ENCODE measurements around the gene PHF21A.
A peak's percentile ranks its signal among the peaks of the same experiment; 100 is the strongest.

PHF21A gene

DNA sequence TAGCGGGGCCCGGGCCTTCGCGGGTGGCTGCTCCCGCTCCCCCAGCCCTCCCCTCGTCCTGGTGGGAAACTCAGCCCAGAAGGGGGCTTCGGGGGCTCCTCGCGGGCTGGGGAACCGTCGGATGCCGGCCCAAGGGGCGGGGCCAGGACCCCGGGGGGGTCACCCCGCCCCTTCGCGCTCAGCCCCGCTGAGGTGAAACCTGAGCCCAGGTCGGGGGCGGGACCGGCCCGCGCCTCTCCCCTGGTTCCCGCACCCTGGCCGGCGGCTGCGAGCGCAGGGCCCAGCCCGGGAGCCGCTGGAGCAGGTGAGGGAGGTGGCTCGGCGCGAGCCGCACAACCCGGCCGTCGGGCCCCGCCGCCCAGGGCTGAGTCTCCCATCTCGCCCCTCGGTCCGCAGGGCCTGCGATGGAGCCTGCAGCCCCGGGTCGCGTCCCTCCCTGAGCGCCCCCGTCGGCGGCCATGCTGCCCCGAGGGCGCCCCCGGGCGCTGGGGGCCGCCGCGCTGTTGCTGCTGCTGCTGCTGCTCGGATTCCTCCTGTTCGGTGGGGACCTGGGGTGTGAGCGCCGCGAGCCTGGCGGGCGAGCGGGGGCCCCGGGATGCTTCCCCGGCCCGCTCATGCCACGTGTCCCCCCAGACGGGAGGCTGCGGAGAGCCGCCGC, 198.7 kb downstream of the PHF21A start, which contains the start of gene LARGE2:
TSS of gene LARGE2 (plus strand) at position 232 of the 658 bp plus-strand sequence. CDS start at position 459, 227 bp downstream.
- DNase-seq (ENCODE audit: low read depth in 2 of 2, low spot score in 1 of 2) = no peak

DNA sequence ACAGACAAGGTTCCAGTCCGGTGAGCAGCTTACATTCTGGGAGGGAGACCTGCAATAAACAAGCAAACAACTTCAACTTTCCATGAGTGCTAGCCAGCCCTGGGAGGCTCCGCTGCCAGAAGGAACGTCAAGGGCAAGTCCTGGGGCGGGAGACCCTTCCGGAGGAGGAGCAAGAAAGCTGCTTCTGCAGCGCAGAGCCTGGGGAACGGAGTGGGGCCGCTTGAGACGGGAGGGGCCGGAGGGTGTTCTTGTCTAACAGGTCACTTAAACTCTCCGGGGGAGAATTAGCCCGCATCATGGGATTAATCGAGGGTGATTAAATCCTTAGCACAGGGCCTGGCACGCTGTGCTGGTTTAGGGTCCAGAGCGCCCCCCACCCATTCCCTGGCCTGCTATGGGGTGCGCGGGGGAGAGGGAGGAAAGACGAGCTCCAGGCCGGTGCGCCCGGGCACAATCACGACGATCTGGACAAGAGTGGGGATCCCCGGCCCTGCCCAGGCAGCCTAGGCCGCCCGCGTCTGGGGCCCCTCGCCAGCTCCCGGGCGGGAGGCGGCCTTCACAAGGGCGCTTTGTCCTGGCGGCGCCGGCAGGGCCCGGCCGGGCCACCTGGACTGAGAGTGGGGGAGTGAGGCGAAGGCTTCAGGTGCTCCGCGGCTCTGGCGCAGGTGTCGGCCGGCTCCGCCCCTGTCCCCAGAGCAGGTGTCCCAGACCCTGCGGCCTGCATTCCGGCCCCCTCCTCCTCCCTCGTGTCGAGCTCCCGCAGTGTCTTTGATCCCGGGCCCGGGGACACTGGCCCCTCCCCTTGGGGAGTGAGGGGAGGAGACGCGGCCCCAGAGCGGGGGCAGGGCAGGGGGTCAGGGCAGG, 199.5 kb downstream of the PHF21A start:
- DNase-seq (ENCODE audit: low read depth in 2 of 2, low spot score in 1 of 2) = no peak

DNA sequence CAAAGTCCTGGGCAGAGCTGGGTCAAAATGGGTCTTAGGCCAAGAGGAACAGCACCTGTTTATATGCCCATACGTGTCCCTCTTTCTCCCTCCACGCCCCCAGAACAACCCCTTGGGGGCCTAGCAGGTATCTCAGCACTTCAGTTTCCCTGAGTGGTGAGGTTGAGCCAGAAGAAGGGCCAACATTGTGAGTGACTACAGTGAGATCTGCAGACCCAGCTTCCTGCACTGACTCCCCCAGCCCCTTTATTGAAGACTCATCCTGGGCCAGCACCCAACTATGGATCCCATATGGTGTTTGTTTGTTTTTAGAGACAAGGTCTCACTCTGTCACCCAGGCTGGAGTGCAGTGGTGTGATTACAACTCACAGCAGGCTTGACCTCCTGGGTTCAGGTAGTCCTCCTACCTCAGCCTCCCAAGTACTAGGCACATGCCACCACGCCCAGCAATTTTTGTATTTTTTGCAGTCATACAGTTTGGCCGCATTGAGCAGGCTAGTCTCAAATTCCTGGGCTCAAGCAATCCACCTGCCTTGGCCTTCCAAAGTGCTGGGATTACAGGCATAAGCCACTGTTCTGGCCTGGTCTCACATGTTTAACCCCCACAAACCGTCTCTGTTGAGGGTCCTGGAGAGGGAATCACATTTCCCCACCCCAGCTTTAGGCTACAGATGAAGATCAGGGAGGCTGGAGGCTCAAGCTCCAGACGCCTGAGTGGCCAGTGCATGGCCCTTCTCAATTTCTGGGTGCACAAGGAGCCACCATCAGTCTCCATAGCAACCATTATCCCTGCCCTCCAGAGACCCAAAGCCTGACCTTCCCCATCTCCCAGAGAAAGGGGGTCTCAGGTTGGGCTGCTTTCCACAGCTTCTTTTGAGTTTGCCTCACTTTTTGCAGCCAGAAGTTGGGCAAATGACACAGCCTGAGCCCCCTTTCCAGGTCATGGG, 200.4 kb downstream of the PHF21A start:
- DNase-seq (ENCODE audit: low read depth in 2 of 2, low spot score in 1 of 2) = no peak

DNA sequence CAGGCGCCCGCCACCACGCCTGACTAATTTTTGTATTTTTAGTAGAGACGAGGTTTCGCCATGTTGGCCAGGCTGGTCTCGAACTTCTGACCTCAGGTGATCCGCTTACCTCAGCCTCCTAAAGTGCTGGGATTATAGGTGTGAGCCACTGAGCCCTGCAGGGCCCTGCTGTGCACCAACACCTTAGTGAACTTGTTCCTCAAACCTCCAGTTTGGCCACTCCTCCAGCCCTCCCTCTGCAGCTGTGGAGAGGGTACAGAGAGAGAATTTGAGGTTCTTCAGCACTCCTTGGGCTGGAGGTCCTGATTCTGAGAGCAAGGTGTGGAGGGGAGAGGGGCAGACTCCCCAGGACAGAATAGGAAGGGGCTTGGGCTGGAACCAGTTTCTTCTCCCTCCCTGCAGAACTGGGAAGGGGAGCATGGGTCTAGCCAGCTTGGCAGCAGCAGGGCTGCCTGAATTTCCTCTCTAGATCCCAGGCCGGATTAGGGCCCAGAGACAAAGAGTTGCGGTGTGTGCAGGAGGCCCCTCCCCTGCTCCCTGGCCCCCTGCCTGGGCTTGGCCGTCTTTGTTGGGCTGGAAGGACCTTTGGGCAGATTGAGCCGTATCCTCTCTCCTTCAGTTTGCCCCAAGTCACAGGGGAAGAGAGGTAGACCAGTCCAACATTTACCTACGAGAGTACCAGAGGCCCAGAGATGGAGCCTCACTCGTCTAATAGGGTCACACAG, 201.3 kb downstream of the PHF21A start:
- no peak for DNase-seq (ENCODE audit: low read depth in 2 of 2, low spot score in 1 of 2)

DNA sequence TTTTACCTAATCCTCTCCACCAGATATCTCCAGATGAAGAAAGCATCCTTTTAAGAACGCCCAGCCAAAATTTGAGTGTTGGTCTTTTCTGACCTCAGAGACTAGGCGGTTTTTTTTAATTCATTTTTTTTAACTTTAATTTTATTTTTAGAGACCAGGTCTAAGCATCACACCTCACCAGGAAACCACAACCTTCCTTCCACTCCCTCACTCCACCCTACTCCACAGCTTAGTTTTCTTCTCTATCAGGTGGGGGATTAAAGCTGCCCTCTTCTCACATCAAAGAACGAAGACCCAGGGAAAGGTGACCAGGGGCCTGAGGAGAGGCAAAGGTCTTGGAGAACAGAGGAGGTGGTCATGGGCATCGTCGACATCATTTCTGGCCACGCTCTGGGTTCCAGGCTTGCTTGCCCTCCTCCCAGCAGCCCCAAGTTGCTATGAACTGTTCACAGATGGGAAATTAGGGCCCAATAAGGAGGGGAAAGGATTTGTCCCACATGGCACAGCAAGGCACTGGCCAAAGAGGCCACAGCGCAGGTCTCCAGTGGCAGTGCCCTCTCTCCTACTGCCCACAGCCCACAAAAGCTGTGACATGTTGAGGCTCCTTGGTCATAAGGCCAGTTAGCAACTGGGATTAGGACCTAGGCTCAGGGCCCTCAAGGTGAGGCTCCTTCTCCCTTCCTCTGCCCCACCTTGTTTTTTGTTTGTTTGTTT, 202.1 kb downstream of the PHF21A start:
- DNase-seq (ENCODE audit: low read depth in 2 of 2, low spot score in 1 of 2) = no peak

DNA sequence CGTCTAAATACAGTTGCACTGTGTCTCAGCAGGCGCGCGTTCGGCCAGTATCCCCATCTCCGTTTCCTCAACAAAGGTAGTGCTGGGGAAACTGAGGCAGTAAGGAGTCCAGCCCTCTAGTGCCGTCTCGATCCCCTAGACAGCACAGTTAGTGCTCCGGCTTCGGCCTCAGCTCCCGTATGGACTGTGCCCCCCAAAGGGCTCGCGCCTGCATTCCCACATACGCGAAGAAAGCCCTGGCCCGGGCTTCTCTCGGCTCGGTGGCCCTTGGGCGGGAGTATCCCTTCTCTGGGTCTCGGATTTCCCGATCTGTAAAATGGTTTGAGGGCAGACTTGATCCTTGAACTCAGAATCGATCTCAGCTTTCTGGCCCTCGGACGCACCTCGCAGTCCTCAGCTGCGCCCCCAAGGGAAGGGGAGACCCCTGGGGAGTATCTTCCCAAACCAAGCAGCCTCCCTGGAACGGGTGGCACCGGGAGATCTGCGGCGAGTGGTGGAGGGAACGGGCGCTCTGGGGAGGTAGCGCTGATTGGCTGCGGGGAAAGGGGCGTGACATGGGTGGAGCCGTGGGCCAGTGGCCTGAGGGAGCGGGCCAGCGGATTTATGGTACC, 202.8 kb downstream of the PHF21A start:
- peak; percentile 14 to 31 for DNase-seq (ENCODE audit: low read depth in 2 of 2, low spot score in 1 of 2)

DNA sequence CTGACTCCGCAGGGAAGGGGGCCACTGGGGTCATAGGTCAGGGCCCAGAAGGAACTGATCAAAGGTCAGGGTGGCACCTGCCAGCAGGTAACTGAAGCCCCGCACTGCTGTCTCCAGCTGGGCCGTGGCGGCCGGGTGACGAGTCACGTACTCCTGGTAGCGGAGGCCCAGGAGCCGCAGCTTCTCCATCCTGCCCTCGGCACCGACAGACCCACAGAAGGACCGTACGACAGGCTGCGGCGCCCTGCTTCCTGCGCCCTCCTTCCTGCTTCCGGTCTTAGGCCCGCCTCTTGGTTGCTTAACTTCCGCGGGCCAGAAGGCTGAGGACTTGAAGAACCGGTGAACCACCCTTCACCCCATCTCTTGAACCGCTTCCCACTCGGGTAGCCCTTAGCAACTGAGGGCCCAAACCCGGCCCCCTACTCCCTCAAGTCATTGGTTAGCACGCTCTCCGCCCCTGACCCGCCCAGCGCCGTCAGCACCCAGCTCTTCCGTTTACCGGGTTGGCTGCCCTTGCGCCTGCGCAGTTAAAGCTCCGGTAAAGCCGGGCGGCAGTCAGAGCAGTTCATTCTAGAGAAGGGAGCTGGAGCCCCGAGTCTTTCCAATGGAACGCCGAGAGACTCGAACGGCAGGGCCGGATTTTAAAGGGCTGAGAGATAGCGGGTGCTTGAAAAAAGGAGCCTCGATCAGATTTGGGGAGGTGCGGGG, 203.5 kb downstream of the PHF21A start, which contains the start of gene PEX16:
TSS of gene PEX16 (minus strand) at position 255 of the 708 bp plus-strand sequence. CDS start at position 189, 66 bp downstream.
- DNase-seq (ENCODE audit: low read depth in 2 of 2, low spot score in 1 of 2) = peak; percentile 70 to 91

DNA sequence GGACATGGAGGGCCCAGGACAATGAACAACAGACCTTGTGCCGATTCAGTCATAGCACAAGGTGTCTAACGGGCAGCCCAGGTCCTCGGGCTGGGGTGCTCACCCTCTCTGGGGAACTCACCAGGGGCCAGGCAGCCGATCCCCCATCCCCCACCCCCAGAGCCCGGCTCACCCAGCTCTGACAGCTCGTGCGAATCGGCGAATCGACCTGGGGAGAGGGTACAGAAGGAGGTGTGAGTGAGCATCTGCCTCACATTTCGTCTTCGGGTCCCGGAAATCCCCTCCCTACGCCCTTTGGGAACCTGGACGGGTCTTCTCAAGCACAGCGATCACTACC, 204.0 kb downstream of the PHF21A start:
- DNase-seq (ENCODE audit: low read depth in 2 of 2, low spot score in 1 of 2) = no peak

DNA sequence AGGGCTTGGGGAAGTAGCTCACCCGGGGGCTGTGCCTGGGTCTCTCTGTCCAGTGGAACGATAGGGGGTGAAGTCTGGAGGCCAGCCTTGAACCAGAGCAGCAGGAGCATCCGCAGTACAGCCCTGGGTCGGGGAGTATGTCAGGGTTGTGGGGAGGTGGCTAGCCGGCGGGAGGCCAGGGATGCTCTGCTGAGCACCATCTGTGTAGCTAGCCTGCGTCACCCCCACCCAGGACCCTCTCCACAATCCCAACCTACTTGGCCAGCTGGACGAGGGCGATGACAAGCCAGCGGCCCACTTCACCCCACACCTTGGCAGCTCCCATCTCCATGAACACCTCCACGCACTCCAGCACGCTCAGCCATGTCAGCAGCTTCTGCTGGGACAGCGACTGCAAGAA, 205.8 kb downstream of the PHF21A start:
- DNase-seq (ENCODE audit: low read depth in 2 of 2, low spot score in 1 of 2) = no peak

DNA sequence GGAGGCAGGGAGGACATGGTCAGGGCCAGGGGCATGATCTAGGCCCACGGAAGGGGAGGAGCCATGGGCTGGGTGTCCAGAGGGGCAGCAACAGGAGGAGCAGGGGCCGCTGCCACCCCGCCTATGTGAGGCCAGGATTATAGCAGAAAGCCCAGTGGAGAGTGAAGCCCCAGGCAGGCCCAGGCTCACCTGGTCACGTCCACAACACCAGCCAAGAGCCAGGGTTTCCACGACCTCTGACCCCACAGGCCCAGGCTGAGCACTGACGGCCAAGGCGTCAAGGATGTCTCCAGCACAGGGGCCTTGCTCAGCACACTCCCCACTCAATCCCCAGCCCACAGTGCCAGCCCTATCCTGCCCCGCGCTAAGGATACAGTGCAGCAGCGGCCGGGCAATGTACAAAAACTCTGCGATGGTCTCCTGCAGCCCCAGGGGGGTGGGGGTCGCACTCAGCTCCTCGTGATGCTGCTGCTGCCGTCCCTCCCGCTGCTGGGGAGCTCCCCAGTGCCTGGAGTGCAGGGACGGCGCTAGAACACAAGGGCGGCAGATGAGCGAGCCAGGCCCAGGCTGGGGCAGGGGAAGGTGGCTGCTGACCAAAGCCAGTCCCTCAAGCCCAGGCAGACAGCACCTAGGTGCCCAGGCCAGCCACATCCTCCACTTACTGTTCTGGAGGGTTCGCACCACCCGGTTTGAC, 207.2 kb downstream of the PHF21A start:
- DNase-seq (ENCODE audit: low read depth in 2 of 2, low spot score in 1 of 2) = no peak

DNA sequence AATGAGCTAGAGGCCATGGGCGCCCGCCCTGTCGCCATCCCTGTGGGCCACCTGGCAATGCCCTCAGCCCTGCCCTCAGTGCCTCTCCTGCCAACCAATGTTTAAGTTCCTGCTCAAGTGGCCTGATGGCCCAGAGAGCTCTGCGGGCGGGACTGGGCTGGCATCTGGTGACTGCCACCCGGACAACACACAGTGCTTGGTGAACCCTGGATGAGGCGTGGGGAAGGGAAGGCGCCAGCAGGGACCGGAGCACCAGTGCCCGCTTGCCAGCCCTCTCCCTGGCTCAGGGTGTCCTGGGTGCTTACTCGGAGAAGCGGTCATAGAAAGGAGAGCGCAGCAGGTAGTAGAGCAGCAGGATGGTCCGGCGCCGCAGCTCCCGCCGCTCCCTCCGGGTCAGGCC, 207.7 kb downstream of the PHF21A start:
- no peak for DNase-seq (ENCODE audit: low read depth in 2 of 2, low spot score in 1 of 2)

DNA sequence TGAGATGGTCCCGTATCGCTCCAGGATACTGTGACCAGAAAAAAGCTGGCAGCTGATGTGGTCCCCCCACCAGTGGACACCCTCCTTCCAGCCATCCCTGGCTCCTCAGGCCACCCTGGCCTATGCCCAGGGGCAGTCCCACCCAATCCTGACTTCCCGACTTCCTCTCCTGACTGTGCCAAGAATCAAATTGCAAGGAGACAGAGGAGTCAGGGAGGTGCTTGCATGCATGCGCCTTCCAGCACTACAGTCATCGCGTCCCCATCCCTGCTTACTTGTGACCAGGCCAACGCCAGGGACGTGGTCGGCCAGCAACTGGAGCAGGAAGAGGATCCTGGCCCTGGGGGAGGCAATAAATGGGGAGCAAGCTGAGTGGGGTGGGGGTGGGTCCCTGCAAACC, 210.6 kb downstream of the PHF21A start:
- DNase-seq (ENCODE audit: low read depth in 2 of 2, low spot score in 1 of 2) = no peak

DNA sequence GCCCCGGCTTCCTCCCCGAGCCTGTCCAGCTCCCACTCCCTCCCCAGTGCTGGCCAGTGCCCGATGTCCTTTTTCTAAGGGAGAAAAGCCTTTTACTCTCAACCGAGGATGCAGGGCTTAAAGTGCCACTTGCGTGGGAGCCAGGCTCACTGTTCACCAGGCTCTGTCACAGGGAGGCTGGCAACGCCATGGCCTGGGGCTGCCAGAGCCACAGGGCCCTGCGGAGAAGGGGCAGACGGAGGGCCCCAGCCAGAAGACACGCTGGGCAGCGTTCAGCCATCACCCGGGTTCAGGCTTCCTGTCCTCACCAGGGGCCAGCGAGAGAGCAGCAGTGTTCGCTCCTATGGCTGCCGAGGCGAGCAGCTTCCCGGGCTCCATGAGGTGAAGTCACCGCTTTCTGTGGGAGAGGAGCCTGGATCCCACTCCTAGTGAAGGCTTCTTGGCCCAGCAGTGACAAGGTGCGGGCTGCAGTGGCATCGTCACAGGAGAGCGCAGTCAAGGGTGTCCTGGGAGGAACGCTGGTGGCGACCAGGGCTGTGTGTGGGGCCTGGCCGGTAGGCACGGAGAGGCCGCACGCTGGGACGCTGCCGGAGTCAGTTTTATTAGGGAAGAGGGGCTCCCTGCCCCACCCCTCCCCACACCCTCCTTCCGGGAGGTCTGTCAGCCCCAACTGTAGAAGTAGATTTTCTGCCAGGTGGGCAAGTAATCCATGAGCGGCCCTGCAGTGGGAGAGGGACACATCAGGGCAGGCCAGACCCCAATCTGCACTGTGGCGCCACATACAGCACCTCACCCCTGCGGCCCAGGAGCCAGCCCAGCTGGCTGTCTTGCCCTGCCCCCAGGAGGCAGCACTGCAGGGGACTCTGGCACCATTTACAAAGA, 211.4 kb downstream of the PHF21A start:
- DNase-seq (ENCODE audit: low read depth in 2 of 2, low spot score in 1 of 2) = no peak

DNA sequence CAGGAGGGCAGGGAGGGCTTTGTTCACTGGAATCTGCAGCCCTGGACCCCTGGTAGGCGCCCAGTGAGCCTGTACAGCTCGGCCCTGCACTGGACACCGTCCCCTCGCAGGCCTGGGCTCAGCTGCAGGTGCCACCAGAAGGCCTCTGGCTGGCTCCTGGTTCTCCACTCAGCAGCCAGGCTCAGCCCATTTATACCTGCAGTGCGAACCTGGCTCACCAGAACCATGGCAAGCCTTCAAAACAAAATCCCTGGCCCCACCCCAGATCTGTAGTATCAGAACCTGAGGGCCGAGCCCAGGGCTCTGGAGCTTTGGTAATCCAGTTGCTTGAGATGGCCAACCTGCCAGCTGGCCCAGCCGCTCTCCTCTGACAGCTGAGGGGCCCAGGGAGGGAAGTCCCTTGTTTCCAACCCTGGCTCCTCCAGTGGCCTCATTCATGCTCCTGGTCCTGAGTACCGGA, 213.3 kb downstream of the PHF21A start:
- DNase-seq (ENCODE audit: low read depth in 2 of 2, low spot score in 1 of 2) = no peak

DNA sequence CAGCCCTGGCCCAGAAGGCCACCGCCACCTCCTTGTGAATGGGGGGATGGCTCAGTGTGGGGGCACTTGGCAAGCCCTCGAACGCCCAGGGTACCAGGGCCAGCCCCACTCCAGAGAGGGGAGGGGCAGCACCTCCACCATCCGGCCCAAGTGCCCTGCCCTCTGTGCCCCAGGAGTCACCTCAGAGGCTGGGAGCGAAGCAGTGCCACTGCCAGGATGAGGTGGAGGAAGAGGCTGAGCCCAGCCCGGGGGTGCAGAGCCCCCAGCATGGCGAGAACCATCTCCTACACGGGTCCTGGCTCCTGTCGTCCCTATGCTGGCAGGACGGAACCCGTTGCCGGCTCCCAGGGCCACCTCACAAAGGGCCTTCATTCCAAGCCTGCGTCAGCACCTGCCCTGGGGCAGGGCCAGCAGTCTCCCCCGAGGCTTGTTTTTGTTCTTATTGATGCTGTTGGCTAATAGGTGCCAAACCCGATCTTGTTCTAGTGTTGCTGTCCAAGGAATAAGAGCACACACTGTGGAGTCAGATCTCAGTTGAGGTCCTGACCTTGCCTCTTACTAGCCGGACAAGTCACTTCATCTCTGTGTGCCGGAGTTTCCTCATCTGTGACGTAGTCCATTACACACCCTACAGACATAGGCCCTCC, 214.2 kb downstream of the PHF21A start, which contains the start of gene FREY1:
TSS of gene FREY1 (minus strand) at position 307 of the 647 bp plus-strand sequence. CDS start at position 281, 26 bp downstream.
- DNase-seq (ENCODE audit: low read depth in 2 of 2, low spot score in 1 of 2) = no peak

DNA sequence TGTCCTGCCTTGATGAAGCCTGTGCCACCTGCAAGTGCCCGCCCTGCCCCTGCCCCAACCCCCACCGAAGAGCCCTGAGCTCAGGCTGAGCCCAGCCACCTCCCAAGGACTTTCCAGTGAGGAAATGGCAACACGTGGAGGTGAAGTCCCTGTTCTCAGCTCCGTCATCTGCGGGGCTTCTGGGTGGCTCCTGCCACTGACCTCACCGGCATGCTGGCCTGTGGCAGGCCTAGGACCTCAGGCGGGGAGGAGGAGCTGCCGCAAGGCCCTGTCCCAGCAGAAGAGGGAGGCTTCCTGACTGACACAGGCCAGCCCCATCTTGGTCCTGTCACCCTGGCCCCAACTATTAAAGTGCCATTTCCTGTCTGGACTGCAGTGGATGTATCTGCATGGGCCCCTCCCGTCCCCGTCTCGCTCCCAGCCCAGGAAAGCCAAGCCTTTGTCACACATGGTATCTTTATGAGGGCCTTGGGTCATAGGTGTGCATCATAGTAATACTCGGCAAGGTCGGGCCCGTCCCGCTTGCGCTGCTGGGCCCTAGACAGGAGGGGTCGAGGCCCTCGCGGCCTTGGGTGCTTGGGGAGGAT, 215.1 kb downstream of the PHF21A start:
- DNase-seq (ENCODE audit: low read depth in 2 of 2, low spot score in 1 of 2) = no peak

Measured in stimulated activated CD8-positive, alpha-beta memory T cell treated with anti-CD3 and anti-CD28 coated beads, Interleukin-4, amount 100 ng/mL, for 1 hour (primary cell).